ENCODE data around the gene TLCD2.
"Not testable (repeated sequence)": the region's sequence is repeated elsewhere in the genome, so short reads cannot be mapped to it uniquely, and the experiment has no call there.

The TLCD2 gene

DNA sequence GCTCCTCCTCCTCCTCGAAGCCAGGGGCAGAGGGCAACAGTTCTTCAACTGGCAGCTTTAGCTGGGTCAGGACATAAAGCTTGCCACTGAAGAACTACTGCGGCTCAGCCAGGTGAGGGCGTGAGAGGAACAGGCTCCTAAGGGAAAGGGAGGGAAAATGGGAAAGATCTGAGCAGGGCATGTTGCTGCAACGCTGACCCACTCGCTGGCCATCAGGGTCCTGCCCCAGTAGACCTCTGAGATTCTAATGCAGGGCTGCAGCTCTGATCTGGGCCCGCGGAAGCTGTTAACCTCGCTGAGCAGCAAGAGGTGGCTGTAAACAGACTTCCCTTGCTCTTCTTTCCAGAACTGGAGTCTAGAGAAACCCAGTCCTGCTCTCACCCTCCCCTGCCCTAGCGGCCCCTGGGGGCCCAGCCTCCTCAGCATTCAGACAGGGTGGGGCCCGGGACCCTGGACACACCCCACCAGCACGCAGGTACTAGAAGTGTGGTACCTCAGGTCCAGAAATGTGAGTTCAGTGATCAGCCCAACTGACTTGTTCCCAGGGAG is 3.8 kb upstream of the TLCD2 start:
- DNase-seq (ENCODE audit: extremely low spot score) = no peak
- peak; percentile 38 for TF ChIP-seq CTCF (IDR thresholded peaks at IDR 0.05; ENCODE audit: control extremely low read depth, extremely low read depth, low read depth, missing control alignments)
- POLR2A ChIA-PET = interaction anchor here (0.6 kb wide), 1 partner anchor 16 kb away, joined by 3 read pairs; no protein-coding TSS in a partner anchor
- CTCF ChIA-PET = interaction anchor here (0.7 to 1.2 kb wide), 4 partner anchors 13 to 324 kb away, joined by 3 read pairs; no protein-coding TSS in a partner anchor

DNA sequence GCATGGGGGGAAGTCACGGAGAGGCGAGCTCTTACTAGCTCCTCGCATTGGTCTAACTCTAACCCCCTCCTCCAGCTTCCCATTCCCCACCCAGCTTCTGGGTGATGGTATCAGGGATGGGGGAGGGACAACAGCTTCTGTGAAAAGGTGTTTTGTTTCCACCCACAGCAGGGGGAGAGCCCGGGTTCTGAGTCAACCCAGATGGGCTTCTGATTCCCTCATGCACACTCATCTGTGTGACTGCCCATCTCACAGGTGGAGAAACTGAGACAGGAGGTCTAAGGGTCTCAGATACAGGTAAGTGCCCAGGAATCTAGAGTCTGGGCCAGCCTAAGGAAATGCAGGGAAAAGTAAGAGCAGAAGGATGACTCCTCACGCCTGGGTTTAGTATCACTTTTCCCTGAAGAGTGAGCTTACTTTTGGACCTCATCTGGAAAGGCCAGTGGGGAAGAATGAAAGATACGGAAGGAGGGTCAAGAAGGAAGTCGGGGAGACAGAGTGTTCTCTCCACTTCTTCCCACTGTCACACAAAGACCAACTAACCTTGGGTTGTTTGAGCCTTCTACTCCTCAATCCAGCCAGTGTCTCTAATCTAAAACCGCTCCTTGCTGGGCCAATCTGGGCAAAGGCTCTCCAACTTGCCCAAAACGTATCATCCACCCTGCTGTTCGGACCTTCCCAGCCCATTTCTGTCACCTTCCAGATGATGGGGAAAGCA is 3.1 kb upstream of the TLCD2 start:
- POLR2A ChIA-PET = interaction anchor here (0.5 to 0.6 kb wide), 2 partner anchors 16 to 39 kb away, joined by 3 to 4 read pairs; no protein-coding TSS in a partner anchor
- CTCF ChIA-PET = interaction anchor here (0.7 to 1.2 kb wide), 6 partner anchors 14 to 341 kb away, joined by 3 read pairs; no protein-coding TSS in a partner anchor
- no peak for DNase-seq (ENCODE audit: extremely low spot score)
- TF ChIP-seq CTCF (IDR thresholded peaks at IDR 0.05; ENCODE audit: control extremely low read depth, extremely low read depth, low read depth, missing control alignments) = no peak

DNA sequence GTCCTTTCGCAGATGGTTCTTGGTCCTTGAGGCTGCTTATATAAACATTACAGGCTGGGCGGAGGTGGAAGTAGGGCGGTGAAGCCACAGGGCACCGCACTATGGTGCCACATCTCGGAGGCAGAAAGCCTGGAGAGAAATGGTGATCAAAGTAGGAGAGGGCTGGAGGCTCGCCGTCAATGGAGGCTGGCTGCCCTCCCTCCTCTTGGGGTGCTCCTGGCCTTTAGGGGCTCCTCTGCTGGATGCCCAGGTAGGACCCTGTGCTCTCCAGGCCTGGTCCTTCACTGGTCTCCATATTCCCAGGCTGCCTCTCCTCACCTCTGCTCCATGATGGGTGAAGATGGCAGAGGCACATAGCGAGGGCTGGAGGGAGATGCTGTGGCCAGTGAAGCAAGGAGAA is 2.1 kb upstream of the TLCD2 start:
- CTCF ChIA-PET = interaction anchor here (1.0 kb wide), 2 partner anchors 139 to 342 kb away, joined by 3 read pairs; no protein-coding TSS in a partner anchor
- no peak for TF ChIP-seq CTCF (IDR thresholded peaks at IDR 0.05; ENCODE audit: control extremely low read depth, extremely low read depth, low read depth, missing control alignments)
- POLR2A ChIA-PET = no interaction called here
- DNase-seq (ENCODE audit: extremely low spot score) = no peak

DNA sequence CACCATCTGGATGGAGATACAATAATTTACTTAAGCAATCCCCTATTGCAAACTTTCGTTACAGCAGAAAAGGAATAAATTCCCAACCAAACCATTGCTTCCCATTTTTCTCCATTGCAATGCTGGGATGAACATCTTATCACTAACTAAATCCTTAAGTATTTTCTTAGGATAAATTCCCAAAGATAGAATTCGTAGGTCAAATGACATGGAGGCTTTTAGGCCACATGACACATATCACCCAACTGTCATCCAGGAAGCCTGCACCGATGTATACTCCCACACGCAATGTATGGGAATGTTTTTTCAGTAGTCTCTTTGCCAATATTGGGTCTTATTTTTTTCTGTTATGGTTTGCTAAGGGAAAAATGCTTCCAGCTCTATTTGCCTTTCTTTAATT is 1.6 kb upstream of the TLCD2 start:
- DNase-seq (ENCODE audit: extremely low spot score) = no peak
- TF ChIP-seq CTCF (IDR thresholded peaks at IDR 0.05; ENCODE audit: control extremely low read depth, extremely low read depth, low read depth, missing control alignments) = no peak
- ChIA-PET POLR2A (no interaction called here), CTCF (interaction anchor here (0.6 kb wide), 1 partner anchor 12 kb away, joined by 3 read pairs; no protein-coding TSS in a partner anchor)

- POLR2A ChIA-PET = interaction anchor here (0.5 kb wide), 1 partner anchor 465 kb away, joined by 6 read pairs; no protein-coding TSS in a partner anchor
- CTCF ChIA-PET = interaction anchor here (0.6 kb wide), 1 partner anchor 11 kb away, joined by 3 read pairs; no protein-coding TSS in a partner anchor
- no peak for TF ChIP-seq CTCF (IDR thresholded peaks at IDR 0.05; ENCODE audit: control extremely low read depth, extremely low read depth, low read depth, missing control alignments)
- no peak for DNase-seq (ENCODE audit: extremely low spot score)
Measured at GRCh38 chr17:1710807-1711553, 803 bp upstream of the TLCD2 start.

DNA sequence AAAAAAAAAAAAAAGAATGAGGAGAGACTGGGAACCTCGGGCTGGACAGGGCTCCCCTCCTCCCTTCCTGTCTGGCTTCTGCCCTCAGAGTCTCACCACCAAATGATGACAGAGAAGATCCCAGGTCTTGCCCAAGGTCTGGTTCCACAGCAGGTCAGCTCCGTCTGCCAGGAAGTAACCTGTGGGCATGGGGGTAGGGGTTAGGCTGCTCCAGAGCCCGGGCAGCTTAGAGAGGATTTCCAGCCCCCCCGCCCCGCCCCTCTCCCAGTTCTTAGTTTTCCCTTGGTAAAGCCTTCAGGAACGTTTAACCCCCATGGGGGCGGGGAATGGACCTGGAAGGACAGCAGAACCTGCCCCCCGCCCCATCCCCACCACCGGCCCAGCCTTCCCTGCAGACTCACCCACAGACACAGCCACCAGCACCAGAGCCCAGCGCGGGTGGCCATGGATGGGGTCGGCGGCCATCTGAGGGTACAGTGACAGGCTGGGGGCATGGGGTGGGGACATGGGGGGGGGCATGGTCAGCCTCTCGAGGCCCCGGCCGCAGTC is 700 bp downstream of the TLCD2 start:
- POLR2A ChIA-PET = no interaction called here
- DNase-seq (ENCODE audit: extremely low spot score) = no peak
- no peak for TF ChIP-seq CTCF (IDR thresholded peaks at IDR 0.05; ENCODE audit: control extremely low read depth, extremely low read depth, low read depth, missing control alignments)
- CTCF ChIA-PET = no interaction called here

DNA sequence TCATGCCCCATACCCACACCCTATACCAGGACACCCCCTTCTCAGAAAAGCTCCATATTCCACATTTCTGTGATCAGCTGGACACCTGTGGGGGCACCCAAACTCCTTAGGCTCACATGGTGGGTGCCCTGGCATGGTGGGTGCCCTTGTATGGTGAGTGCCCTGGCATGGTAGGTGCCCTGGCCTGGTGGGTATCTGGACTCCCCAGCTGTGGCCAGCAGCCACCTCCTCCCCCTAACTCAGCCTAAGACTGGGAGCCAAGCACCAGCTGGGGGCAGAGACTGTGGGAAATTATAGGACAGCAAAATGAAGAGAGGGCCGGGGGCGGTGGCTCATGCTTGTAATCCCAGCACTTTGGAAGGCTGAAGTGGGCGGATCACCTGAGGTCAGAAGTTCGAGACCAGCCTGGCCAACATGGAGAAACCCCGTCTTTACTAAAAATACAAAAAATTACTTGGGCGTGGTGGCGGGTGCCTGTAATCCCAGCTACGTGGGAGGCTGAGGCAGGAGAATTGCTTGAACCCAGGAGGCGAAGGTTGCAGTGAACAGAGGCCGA is 1.3 kb downstream of the TLCD2 start:
- CTCF ChIA-PET; POLR2A ChIA-PET; DNase-seq (ENCODE audit: extremely low spot score): not testable (repeated sequence)
